ENCODE results near the gene DPAGT1. TPM values are rescaled to one million over a fixed set of nuclear protein-coding genes. Genes with fewer than 3 reads are reported as not detected.

Gene DPAGT1
- total RNA-seq, 1 experiment from 2014 or later, result 102 TPM

DNA sequence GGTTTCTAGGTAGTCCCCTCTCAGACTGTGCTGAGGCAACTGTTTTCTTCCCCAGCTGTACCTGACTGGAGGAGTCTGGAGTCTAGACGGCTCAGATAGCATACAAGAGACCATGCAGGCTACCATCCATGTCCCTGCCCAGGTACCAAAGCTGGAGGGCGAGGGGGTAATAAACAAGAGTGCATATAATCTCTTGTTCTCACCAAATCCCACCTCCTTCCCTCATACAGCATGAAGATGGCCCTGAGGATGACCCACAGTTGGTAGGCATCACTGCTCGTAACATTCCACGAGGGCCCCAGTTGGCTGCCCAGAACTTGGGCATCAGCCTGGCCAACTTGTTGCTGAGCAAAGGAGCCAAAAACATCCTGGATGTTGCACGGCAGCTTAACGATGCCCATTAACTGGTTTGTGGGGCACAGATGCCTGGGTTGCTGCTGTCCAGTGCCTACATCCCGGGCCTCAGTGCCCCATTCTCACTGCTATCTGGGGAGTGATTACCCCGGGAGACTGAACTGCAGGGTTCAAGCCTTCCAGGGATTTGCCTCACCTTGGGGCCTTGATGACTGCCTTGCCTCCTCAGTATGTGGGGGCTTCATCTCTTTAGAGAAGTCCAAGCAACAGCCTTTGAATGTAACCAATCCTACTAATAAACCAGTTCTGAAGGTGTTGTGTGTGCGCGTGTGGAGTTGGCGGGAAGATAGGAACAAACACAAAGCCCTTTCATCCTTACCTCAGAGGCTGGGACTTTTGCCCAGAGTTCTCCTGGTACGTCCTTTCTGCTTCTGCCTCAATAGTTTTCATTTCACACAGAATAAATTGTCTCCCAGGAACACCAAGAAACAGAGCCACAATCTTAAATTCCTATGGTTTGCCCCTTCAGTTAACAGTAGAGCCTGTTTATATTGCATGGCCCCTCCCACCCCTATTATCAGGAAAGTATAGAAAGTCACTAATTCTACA is 8.5 kb downstream of the DPAGT1 start:
- peaks cover 61% of the 10 kb centered on the region for H3K36me3 ChIP-seq (ENCODE audit: insufficient read depth, low read length, poor library complexity, severe bottlenecking)
- H3K27ac ChIP-seq (ENCODE audit: low read depth, low read length, poor library complexity, severe bottlenecking), result peak overlapping the region; percentile 95
- H3K4me1 ChIP-seq (ENCODE audit: insufficient read depth, low read length, poor library complexity, severe bottlenecking), result peaks cover 29% of the 10 kb centered on the region
- no TSS peak for BruUV-seq (replicated peaks)
- no peak for TF ChIP-seq CTCF (conservative IDR thresholded peaks at IDR 0.05; ENCODE audit: low read depth, low read length)
- TF ChIP-seq EZH2 (IDR thresholded peaks at IDR 0.05; ENCODE audit: borderline replicate concordance, low read depth, low read length, poor library complexity, severe bottlenecking), result no peak
- ChIA-PET CTCF (no interaction called here), POLR2A (ENCODE audit: low non-redundant PET) (interaction anchor here (0.6 to 0.7 kb wide), 2 partner anchors 55 to 76 kb away, joined by 3 read pairs; no protein-coding TSS in a partner anchor)
- intact Hi-C loops (cut with micrococcal nuclease; ENCODE audit: unreplicated experiment), result no loop called here
- H3K4me3 ChIP-seq (ENCODE audit: low read depth, low read length, poor library complexity, severe bottlenecking), result peak overlapping the region; percentile 92
- DNase-seq (ENCODE audit: low spot score), result peak; percentile 28
- no peaks in the 10 kb centered on the region for H3K27me3 ChIP-seq (replicated peaks; ENCODE audit: insufficient read depth, low read depth, low read length, poor library complexity)
- no peaks in the 10 kb centered on the region for H3K9me3 ChIP-seq (ENCODE audit: low read depth, low read length, poor library complexity, severe bottlenecking)

- H3K4me3 ChIP-seq (ENCODE audit: low read depth, low read length, poor library complexity, severe bottlenecking), result peak overlapping the region; percentile 92
- no TSS peak for BruUV-seq (replicated peaks)
- intact Hi-C loops (cut with micrococcal nuclease; ENCODE audit: unreplicated experiment), result no loop called here
- no peaks in the 10 kb centered on the region for H3K27me3 ChIP-seq (replicated peaks; ENCODE audit: insufficient read depth, low read depth, low read length, poor library complexity)
- TF ChIP-seq CTCF (conservative IDR thresholded peaks at IDR 0.05; ENCODE audit: low read depth, low read length) (no peak), EZH2 (IDR thresholded peaks at IDR 0.05; ENCODE audit: borderline replicate concordance, low read depth, low read length, poor library complexity, severe bottlenecking) (no peak)
- ChIA-PET CTCF (no interaction called here), POLR2A (ENCODE audit: low non-redundant PET) (interaction anchor here (0.6 kb wide), 1 partner anchor 75 kb away, joined by 3 read pairs; no protein-coding TSS in a partner anchor)
- DNase-seq (ENCODE audit: low spot score), result peak; percentile 30
- no peaks in the 10 kb centered on the region for H3K9me3 ChIP-seq (ENCODE audit: low read depth, low read length, poor library complexity, severe bottlenecking)
- H3K36me3 ChIP-seq (ENCODE audit: insufficient read depth, low read length, poor library complexity, severe bottlenecking), result peaks cover 51% of the 10 kb centered on the region
- H3K27ac ChIP-seq (ENCODE audit: low read depth, low read length, poor library complexity, severe bottlenecking), result peak overlapping the region; percentile 95
- H3K4me1 ChIP-seq (ENCODE audit: insufficient read depth, low read length, poor library complexity, severe bottlenecking), result peaks cover 29% of the 10 kb centered on the region
These were observed 9.4 kb downstream of the DPAGT1 start for GRCh38 chr11:119091966-119092879.

DNA sequence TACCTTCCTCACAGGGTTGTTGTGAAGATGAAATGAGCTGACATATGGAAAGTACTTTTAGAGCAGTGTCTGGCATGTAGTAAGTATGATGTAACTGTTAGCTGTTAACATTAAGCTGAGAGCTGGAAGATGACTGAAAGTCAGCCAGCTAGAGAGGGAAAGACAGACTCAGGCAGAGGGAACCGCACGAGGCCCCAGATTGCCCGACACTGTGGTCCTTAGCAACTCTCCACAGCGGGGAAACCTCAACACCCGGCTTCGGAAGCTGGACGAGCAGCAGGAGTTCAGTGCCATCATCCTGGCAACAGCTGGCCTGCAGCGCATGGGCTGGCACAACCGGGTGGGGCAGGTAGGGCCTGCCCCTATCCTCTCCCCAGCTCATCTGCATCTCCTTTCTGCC is 10.5 kb downstream of the DPAGT1 start:
- ChIA-PET CTCF (no interaction called here), POLR2A (ENCODE audit: low non-redundant PET) (no interaction called here)
- Histone ChIP-seq H3K36me3 (ENCODE audit: insufficient read depth, low read length, poor library complexity, severe bottlenecking) (peaks cover 41% of the 10 kb centered on the region), H3K4me1 (ENCODE audit: insufficient read depth, low read length, poor library complexity, severe bottlenecking) (peaks cover 28% of the 10 kb centered on the region), H3K27me3 (replicated peaks; ENCODE audit: insufficient read depth, low read depth, low read length, poor library complexity) (no peaks in the 10 kb centered on the region), H3K4me3 (ENCODE audit: low read depth, low read length, poor library complexity, severe bottlenecking) (peak overlapping the region; percentile 5), H3K27ac (ENCODE audit: low read depth, low read length, poor library complexity, severe bottlenecking) (peak overlapping the region; percentile 17), H3K9me3 (ENCODE audit: low read depth, low read length, poor library complexity, severe bottlenecking) (no peaks in the 10 kb centered on the region)
- no peak for DNase-seq (ENCODE audit: low spot score)
- TF ChIP-seq EZH2 (IDR thresholded peaks at IDR 0.05; ENCODE audit: borderline replicate concordance, low read depth, low read length, poor library complexity, severe bottlenecking) (no peak), CTCF (conservative IDR thresholded peaks at IDR 0.05; ENCODE audit: low read depth, low read length) (no peak)
- no TSS peak for BruUV-seq (replicated peaks)
- intact Hi-C loops (cut with micrococcal nuclease; ENCODE audit: unreplicated experiment), result no loop called here
